ENCODE results near the gene ENDOU.

DNA sequence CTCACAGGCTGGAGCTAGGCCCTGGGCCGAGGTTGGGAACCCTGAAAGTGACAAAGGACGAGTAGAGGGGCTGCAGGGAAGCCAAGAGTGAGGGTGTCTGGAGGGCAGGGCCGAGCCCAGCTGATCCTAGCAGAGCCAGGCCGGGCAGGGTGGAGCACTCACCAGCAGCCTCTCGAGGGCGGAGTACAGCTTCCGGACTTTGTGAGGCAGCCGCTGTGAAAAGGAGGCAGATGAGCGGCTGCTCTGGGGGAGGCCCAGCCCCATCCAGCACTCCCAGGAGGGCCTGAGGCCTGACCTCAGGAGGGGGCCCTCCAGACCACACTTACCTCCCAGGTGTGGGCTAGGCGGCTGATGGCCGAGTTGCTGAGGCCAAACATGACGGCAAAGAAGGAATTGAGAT lies 14.7 kb upstream of the ENDOU start:
- TF ChIP-seq, protein P1, sequence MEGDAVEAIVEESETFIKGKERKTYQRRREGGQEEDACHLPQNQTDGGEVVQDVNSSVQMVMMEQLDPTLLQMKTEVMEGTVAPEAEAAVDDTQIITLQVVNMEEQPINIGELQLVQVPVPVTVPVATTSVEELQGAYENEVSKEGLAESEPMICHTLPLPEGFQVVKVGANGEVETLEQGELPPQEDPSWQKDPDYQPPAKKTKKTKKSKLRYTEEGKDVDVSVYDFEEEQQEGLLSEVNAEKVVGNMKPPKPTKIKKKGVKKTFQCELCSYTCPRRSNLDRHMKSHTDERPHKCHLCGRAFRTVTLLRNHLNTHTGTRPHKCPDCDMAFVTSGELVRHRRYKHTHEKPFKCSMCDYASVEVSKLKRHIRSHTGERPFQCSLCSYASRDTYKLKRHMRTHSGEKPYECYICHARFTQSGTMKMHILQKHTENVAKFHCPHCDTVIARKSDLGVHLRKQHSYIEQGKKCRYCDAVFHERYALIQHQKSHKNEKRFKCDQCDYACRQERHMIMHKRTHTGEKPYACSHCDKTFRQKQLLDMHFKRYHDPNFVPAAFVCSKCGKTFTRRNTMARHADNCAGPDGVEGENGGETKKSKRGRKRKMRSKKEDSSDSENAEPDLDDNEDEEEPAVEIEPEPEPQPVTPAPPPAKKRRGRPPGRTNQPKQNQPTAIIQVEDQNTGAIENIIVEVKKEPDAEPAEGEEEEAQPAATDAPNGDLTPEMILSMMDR (IDR thresholded peaks at IDR 0.05), result no peak
- no peak for TF ChIP-seq POLR2AphosphoS5 (IDR thresholded peaks at IDR 0.05)
- no peak for TF ChIP-seq EP300 (IDR thresholded peaks at IDR 0.05; ENCODE audit: low read depth)
